GM21529 (cell line): Measurements from ENCODE around the gene TMEM231.

Source experiments
- ATAC-seq: cut with Tn5 transposase; IDR thresholded peaks from one replicate; pipeline ENCODE4 v1.9.1; 2021; ENCODE audit not compliant: unreplicated experiment

TMEM231 gene

DNA sequence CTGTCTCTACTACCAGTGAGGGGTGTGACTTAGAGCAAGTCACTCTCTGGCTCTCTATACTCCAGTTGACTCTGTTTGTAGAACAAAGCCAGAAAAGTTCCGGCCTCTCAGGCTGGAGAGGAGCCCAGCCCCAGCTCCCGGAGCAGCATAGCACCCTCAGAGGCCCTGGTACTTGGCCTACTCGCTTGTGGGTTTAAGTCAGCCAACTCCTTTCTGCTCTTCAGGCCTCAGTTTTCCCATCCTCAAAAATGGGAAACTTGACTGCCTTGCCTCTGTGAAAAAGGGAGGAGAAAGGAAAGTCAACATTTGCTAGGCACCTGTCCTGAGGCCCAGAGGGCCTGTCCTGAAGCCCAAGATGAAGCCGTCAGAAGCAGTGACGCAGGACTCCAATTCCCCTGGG, 61.9 kb downstream of the TMEM231 start:
- no peak for ATAC-seq

GRCh38 chr16:75491876-75492275, 64.2 kb downstream of the TMEM231 start:
- no peak for ATAC-seq

- no peak for ATAC-seq
These were observed 67.7 kb downstream of the TMEM231 start for GRCh38 chr16:75488322-75488721.
